ENCODE data around the gene BCL11B.

Gene BCL11B

DNA sequence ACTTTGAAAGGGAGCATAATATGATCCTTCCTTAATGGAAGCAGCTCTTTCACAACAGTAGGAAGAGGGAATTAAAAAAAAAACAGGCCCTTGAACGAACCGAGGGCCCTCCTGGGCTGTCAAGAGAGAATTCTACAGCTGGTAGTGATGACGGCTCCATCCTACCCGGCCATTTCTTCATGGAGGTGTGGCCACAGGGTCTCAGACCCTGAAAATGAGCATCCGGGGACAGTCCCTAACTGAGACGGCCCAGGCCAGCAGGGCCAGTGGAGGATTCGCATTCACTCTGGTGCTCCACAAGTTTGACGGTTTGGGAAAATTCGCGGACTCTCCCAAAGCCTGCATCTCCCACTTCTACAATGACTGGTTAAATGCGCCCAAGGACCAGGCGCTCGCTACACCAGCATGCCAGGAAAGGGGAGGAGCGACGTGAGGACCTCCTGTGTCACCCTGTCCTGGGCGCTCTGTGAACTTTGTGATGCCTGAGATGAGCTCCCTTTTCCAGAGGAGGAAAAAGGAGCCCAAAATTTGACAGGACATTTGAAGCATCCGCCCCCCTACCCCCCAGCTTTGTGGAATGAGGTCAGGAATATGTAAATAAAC is 66.8 kb downstream of the BCL11B start:
- Histone ChIP-seq H3K9ac (no peak overlapping the region), H3K36me3 (ENCODE audit: insufficient read depth) (no peaks in the 10 kb centered on the region), H2AFZ (ENCODE audit: low read depth) (no peak overlapping the region), H3K4me1 (ENCODE audit: low read depth, poor library complexity, severe bottlenecking) (peaks cover 4% of the 10 kb centered on the region), H3K27me3 (ENCODE audit: insufficient read depth, low read depth) (no peaks in the 10 kb centered on the region), H3K79me2 (ENCODE audit: insufficient read depth, low read depth) (no peaks in the 10 kb centered on the region), H4K20me1 (ENCODE audit: insufficient read depth) (no peaks in the 10 kb centered on the region), H3K4me2 (no peak overlapping the region), H3K27ac (no peak overlapping the region), H3K4me3 (IDR thresholded peaks at IDR 0.05; ENCODE audit: insufficient read depth, low read depth, low read length) (no peak overlapping the region)
- TF ChIP-seq CTCF (conservative IDR thresholded peaks at IDR 0.05; ENCODE audit: low read depth, low read length), result no peak

- Histone ChIP-seq H3K36me3 (ENCODE audit: insufficient read depth) (no peaks in the 10 kb centered on the region), H3K27ac (no peak overlapping the region), H3K79me2 (ENCODE audit: insufficient read depth, low read depth) (no peaks in the 10 kb centered on the region), H3K4me2 (no peak overlapping the region), H3K27me3 (ENCODE audit: insufficient read depth, low read depth) (no peaks in the 10 kb centered on the region), H3K9ac (no peak overlapping the region), H2AFZ (ENCODE audit: low read depth) (no peak overlapping the region), H3K4me3 (IDR thresholded peaks at IDR 0.05; ENCODE audit: insufficient read depth, low read depth, low read length) (no peak overlapping the region), H3K4me1 (ENCODE audit: low read depth, poor library complexity, severe bottlenecking) (peaks cover 4% of the 10 kb centered on the region), H4K20me1 (ENCODE audit: insufficient read depth) (no peaks in the 10 kb centered on the region)
- TF ChIP-seq CTCF (conservative IDR thresholded peaks at IDR 0.05; ENCODE audit: low read depth, low read length), result no peak
Measured at GRCh38 chr14:99203801-99204200, 68.2 kb downstream of the BCL11B start.

DNA sequence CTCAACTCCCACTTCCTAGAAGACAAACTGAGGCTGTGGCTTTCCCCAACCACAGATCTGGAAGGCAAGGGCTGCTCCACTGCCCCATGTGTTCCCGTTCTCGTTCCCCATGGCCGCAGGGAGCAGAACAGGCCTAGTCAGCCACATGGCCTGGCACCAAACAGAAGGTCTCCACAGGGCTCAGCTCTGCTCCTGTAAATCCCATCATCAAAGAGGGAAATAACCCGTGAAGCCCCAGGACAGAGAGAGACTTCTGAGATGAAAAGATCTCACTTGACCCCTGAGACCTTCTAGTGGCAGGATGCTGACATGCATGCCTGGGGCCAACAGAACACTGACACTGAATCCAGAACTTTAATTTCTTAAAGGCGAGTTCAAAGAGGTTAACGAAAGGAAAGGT is 68.9 kb downstream of the BCL11B start:
- Histone ChIP-seq H3K4me3 (IDR thresholded peaks at IDR 0.05; ENCODE audit: insufficient read depth, low read depth, low read length) (no peak overlapping the region), H4K20me1 (ENCODE audit: insufficient read depth) (no peaks in the 10 kb centered on the region), H3K79me2 (ENCODE audit: insufficient read depth, low read depth) (no peaks in the 10 kb centered on the region), H3K27me3 (ENCODE audit: insufficient read depth, low read depth) (no peaks in the 10 kb centered on the region), H3K4me1 (ENCODE audit: low read depth, poor library complexity, severe bottlenecking) (peaks cover 4% of the 10 kb centered on the region), H3K36me3 (ENCODE audit: insufficient read depth) (no peaks in the 10 kb centered on the region), H3K9ac (no peak overlapping the region), H3K27ac (no peak overlapping the region), H2AFZ (ENCODE audit: low read depth) (no peak overlapping the region), H3K4me2 (no peak overlapping the region)
- TF ChIP-seq CTCF (conservative IDR thresholded peaks at IDR 0.05; ENCODE audit: low read depth, low read length), result no peak

DNA sequence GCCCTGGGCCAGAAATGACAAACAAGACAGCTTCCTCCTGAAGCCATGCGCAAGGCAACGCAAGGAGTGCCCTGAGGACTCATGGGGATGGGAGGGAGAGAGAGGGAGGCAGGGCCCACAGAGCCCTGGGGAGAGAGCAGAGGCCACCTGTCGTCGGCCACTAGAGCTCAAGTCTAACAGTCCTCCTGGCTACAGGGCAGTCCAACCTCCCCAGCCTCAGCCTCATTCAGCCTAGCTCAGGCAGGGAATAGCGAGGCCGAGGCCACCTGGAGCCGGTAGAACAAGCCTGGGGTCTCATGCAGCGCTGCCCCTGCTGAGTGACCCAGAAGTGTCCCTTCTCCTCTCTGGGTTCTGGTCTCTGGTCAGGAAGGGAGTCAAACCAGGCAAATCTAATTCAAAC is 69.5 kb downstream of the BCL11B start:
- TF ChIP-seq CTCF (conservative IDR thresholded peaks at IDR 0.05; ENCODE audit: low read depth, low read length), result no peak
- Histone ChIP-seq H3K27me3 (ENCODE audit: insufficient read depth, low read depth) (no peaks in the 10 kb centered on the region), H4K20me1 (ENCODE audit: insufficient read depth) (no peaks in the 10 kb centered on the region), H3K36me3 (ENCODE audit: insufficient read depth) (no peaks in the 10 kb centered on the region), H3K4me2 (no peak overlapping the region), H3K4me3 (IDR thresholded peaks at IDR 0.05; ENCODE audit: insufficient read depth, low read depth, low read length) (no peak overlapping the region), H3K9ac (no peak overlapping the region), H2AFZ (ENCODE audit: low read depth) (no peak overlapping the region), H3K27ac (no peak overlapping the region), H3K79me2 (ENCODE audit: insufficient read depth, low read depth) (no peaks in the 10 kb centered on the region), H3K4me1 (ENCODE audit: low read depth, poor library complexity, severe bottlenecking) (peaks cover 4% of the 10 kb centered on the region)

Data from KMS-11 (cell line).